ENCODE data around the gene TRAPPC11. TPM values are rescaled to one million over a fixed set of nuclear protein-coding genes. Genes with fewer than 3 reads are reported as not detected.
A peak's percentile ranks its signal among the peaks of the same experiment; 100 is the strongest.
"Not testable (repeated sequence)": the region's sequence is repeated elsewhere in the genome, so short reads cannot be mapped to it uniquely, and the experiment has no call there.

TRAPPC11 gene
- 19.1 and 24.1 TPM in 2 replicates for total RNA-seq (2014; rRNA removed; shearing (Covaris generic))

- DNase-seq (ENCODE audit: low read depth): peak; percentile 95
These were observed at the start of gene TRAPPC11, which contains the start of gene RWDD4 for GRCh38 chr4:183659029-183659871. Gene TRAPPC11 (plus strand): TSS chr4:183659293. CDS start chr4:183663868, 4,575 bp downstream. Gene RWDD4 (minus strand): TSS chr4:183659185. CDS start chr4:183658952, 233 bp downstream.

DNA sequence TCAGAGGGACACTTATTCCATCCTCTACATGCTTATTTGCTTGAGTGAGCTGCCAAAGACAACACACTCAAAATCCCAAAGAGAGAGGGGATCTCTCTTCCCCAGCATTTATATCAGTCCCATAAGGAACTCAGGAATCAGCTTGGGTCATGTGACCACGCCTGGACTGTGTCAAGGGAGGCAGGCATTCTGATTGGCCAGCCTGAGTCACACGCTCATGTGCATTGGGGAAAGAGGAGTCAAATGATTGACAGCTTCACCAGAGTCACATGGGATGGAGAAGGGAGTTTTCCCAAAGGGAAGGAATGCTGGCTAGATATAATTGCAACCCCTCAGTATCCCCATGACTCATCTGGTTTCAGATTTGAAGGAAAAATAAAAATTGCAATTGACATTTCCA lies 49.1 kb upstream of the TRAPPC11 start:
- DNase-seq (ENCODE audit: low read depth): peak; percentile 27

DNA sequence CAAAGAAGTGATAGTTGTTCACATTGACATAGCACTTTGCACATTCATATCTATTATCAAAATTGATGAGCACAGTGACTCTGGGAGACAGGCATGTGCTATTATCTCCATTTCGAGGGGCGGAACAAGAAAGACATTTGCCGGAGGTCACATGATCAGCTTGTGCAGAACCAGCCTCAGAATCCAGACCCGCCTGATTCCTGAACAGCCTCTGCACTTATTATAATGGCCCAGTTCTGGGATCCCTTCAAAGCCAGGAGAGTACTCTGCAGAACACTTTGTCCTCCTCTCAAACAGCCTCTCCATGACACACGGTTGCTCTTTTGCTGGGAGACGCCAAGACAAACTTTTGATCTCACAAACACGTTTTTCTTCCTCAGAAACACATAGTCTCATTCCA lies 48.5 kb upstream of the TRAPPC11 start:
- no peak for DNase-seq (ENCODE audit: low read depth)

- no peak for DNase-seq (ENCODE audit: low read depth)
These were observed 47.8 kb upstream of the TRAPPC11 start for GRCh38 chr4:183611210-183611830.

GRCh38 chr4:183612329-183613250 lies 46.5 kb upstream of the TRAPPC11 start:
- no peak for DNase-seq (ENCODE audit: low read depth)

DNA sequence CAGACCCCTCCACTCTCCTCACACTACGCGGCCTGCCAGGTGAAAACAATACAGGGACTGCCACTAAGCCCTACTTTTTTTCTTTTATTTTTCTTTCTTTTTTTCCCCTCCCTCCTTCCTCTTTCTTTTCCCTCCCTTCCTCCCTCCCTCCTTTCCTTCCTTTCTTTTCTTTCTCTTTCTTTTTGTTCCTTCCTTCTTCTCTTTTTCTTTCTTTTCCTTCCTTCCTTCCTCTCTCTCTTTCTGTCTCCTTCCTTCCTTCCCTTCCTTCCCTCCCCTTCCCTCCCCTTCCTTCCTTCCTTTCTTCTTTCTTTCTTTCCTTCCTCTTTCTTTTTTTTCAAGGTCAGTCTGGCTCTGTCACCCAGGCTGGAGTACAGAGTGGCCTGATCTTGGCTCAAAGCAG lies 42.0 kb upstream of the TRAPPC11 start:
- DNase-seq (ENCODE audit: low read depth): no peak

DNA sequence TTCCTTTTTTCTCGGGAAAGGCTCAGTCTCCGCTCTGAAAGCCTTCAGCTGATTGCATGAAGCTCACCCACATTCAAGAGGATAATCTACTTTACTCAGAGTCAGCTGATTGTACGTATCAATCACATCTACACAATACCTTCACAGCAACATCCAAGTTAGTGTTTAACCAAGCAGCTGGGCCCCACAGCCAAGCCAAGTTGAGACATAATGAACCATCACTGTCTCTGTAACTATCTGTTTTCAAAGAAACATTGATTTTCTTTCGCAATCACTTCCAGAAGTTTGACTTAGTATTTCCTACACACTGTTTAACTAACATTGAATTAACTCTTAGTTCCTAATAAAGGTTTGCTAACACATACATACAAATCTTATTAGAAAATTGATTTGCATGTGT lies 40.4 kb upstream of the TRAPPC11 start:
- DNase-seq (ENCODE audit: low read depth): no peak

DNA sequence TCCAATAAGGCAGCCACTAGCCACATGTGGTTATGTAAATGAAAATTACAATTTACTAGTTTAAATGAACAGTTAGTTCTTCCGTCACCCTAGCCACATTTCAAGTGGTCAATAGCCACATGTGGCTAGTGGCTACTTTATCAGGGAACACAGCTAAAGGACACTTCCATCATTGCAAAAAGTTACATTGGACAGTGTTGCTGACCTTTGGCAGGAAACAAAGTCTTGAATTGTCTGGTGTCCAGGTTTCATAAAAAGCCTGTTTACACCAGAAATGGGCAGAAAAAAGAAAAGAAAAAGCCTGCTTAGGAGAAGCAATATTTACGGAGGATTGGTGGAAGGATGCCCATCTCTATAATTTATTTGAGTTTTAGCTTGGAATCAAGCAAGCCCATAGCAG lies 38.7 kb upstream of the TRAPPC11 start:
- no peak for DNase-seq (ENCODE audit: low read depth)

- no peak for DNase-seq (ENCODE audit: low read depth)
These were observed 37.2 kb upstream of the TRAPPC11 start for GRCh38 chr4:183621875-183622274.

DNA sequence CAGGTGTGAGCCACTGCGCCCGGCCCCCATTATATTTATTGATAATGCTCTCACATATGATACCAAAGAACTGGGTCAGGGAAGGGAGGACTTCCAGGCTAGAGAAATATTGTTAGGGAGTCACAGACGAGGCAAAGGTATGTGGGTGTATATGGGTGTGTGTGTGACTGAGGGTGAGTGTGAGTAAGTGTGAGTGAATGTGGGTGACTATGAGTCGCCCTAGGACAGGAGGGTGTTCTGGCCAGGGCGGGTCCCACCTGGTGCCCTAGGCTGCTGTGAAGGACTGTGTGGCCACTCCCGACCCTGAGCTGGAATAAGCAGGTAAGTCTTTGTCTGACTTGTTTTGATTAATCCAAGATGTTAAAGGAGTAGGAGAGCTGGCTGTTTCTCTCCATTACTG lies 34.5 kb upstream of the TRAPPC11 start:
- no peak for DNase-seq (ENCODE audit: low read depth)

- DNase-seq (ENCODE audit: low read depth): no peak
These were observed 32.9 kb upstream of the TRAPPC11 start for GRCh38 chr4:183626168-183626567.

DNA sequence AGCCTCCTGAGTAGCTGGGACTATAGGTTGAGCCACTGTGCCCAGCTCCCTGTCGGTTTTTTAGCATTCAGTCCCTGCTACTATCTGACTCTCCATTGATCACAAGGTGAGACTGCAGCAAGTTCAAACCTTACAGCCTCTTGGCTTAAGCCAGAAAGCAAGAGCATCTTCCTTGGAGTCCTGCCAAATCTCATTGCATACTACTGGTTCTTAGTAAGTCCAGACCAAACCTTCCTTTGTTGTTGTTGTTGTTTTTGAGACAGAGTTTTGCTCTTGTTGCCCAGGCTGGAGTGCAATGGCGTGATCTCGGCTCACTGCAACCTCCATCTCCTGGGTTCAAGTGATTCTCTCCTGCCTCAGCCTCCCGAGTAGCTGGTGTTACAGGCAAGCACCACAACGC lies 31.8 kb upstream of the TRAPPC11 start:
- DNase-seq (ENCODE audit: low read depth): not testable (repeated sequence)

GRCh38 chr4:183627979-183628588 lies 31.0 kb upstream of the TRAPPC11 start:
- DNase-seq (ENCODE audit: low read depth): no peak

DNA sequence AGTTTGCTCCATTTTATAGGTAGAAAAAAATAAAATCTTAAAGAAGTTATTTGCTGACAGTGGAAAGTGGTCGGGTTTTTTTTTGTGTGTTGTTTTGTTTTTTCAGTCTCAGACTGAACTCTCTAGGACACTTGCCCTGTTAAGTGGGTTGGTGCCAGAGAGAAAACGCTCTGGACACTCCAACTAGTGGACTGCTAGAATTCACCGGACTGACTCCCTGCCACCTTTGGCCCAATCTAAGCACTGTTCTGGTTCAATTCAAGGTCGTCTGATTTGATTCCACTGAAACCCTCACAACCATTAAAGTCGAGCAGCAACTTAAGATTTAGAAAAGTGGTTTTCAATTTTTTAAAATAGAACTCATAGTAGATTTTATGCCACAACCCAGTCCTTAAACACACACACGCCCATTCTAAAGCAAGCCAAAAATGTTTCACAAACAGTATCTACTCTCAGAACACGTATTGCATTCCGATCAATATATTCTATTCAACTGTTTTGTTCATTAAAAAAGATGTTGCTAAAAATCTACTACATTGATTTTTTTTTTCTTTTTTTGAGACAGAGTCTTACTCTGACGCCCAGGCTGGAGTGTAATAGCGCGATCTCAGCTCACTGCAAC lies 27.4 kb upstream of the TRAPPC11 start:
- DNase-seq (ENCODE audit: low read depth): no peak

GRCh38 chr4:183632689-183633088 lies 26.4 kb upstream of the TRAPPC11 start:
- DNase-seq (ENCODE audit: low read depth): no peak

GRCh38 chr4:183633476-183634400 lies 25.4 kb upstream of the TRAPPC11 start:
- DNase-seq (ENCODE audit: low read depth): no peak

- no peak for DNase-seq (ENCODE audit: low read depth)
These were observed 23.8 kb upstream of the TRAPPC11 start for GRCh38 chr4:183635321-183635720.

DNA sequence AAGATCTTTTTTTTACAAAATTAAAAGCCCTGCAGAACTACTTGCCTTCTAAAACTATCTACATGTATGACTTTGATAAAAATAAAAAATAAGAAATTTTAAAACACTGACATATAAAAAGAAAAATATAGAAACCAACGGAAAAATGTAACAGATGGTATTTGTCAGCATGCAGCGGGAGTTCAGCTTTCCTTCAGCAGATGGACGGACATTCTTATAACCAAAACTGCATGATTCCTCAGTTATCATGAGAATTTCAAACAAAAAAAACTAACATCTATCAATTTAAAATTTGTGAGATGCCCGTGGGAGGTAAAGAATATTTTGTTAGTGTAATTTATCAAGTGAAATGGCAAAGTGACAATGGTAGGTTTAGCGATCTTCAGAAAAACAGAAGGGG lies 23.4 kb upstream of the TRAPPC11 start:
- DNase-seq (ENCODE audit: low read depth): no peak

- DNase-seq (ENCODE audit: low read depth): no peak
These were observed 22.6 kb upstream of the TRAPPC11 start for GRCh38 chr4:183636503-183636902.

GRCh38 chr4:183636923-183637322 lies 22.2 kb upstream of the TRAPPC11 start:
- DNase-seq (ENCODE audit: low read depth): peak; percentile 32
